H1 (cell line): ENCODE measurements around the gene DPP8. TPM values are rescaled to one million over a fixed set of nuclear protein-coding genes. Genes with fewer than 3 reads are reported as not detected.

Source experiments
- CTCF ChIA-PET: fragments of 300-600 bp; sonication (Branson Sonifier 250); formaldehyde crosslinking; loops from one replicate; lab custom pipeline; 2021; ENCODE audit not compliant: partially characterized antibody; lab: Charles Lee
- POLR2A ChIA-PET: fragments of 300-600 bp; sonication (Branson Sonifier 250); formaldehyde crosslinking; loops from one replicate; lab custom pipeline; 2021; ENCODE audit warnings: inconsistent platforms; ENCODE audit not compliant: partially characterized antibody; lab: Charles Lee
- DNase-seq, 2 experiments: peaks; one replicate each; pipeline versions ENCODE4 v3.0.0 to v3.0.0-alpha.2; 2010 to 2022; ENCODE audit warnings: low spot score in 2 of 2, low read depth in 1 of 2, mixed read lengths in 1 of 2
- FAIRE-seq: peaks from 2 replicates; lab custom pipeline; 2011; peaks lifted over from hg19 to GRCh38; lab: Jason Lieb, UNC
- H2AFZ ChIP-seq: 2 replicates; pipeline ENCODE4 v1.8.1; 2012; ENCODE audit warnings: low read length, inconsistent platforms
- H2AK5ac ChIP-seq: 2 replicates; pipeline ENCODE4 v1.6.1; 2013; ENCODE audit warnings: low read depth, low read length
- H2BK120ac ChIP-seq: replicated peaks from 2 replicates; pipeline ENCODE3; 2013; ENCODE audit warnings: low read depth, low read length, inconsistent platforms
- H2BK12ac ChIP-seq: 2 replicates; pipeline ENCODE4 v1.6.1; 2013; ENCODE audit warnings: low read depth, low read length
- H2BK15ac ChIP-seq: 2 replicates; pipeline ENCODE4 v1.6.1; 2013; ENCODE audit warnings: low read length
- H2BK20ac ChIP-seq: 2 replicates; pipeline ENCODE4 v1.6.1; 2013; ENCODE audit warnings: low read length
- H2BK5ac ChIP-seq: 2 replicates; pipeline ENCODE4 v1.6.1; 2013; ENCODE audit warnings: low read depth, low read length
- H3K14ac ChIP-seq: 2 replicates; pipeline ENCODE4 v1.6.1; 2013; ENCODE audit warnings: inconsistent platforms; ENCODE audit not compliant: insufficient read length
- H3K18ac ChIP-seq: 2 replicates; pipeline ENCODE4 v1.6.1; 2013; ENCODE audit warnings: low read length; ENCODE audit errors: extremely low read depth
- H3K23ac ChIP-seq: 2 replicates; pipeline ENCODE4 v1.6.1; 2013; ENCODE audit warnings: inconsistent platforms; ENCODE audit not compliant: insufficient read length
- H3K23me2 ChIP-seq: 2 replicates; pipeline ENCODE4 v1.6.1; 2013; ENCODE audit warnings: low read depth, low read length
- H3K27ac ChIP-seq: 2 replicates; pipeline ENCODE4 v1.6.1; 2011; ENCODE audit warnings: low read depth, low read length, inconsistent platforms
- H3K27me3 ChIP-seq, 4 experiments: replicated peaks in 1 of 4; 1 replicate in 1 of 4; 2 replicates in 3 of 4; pipeline versions ENCODE4 v1.6.1 to v1.8.1; 2011 to 2013; ENCODE audit warnings: low read length in 3 of 4, mild to moderate bottlenecking in 3 of 4, inconsistent platforms in 2 of 4, mixed read lengths in 2 of 4, moderate library complexity in 1 of 4; ENCODE audit not compliant: control insufficient read depth in 3 of 4, insufficient read depth in 3 of 4; ENCODE audit errors: extremely low read depth in 1 of 4
- H3K36me3 ChIP-seq, 4 experiments: 2 replicates each; pipeline versions ENCODE4 v1.6.1 to v1.8.1; 2011 to 2013; ENCODE audit warnings: mild to moderate bottlenecking in 4 of 4, low read length in 3 of 4, moderate library complexity in 2 of 4, control low read depth in 1 of 4, inconsistent platforms in 1 of 4; ENCODE audit not compliant: insufficient read depth in 4 of 4, control insufficient read depth in 2 of 4
- H3K4ac ChIP-seq: replicated peaks from 2 replicates; pipeline ENCODE3; 2013; ENCODE audit warnings: low read length, low read depth, mixed read lengths, inconsistent platforms; ENCODE audit not compliant: insufficient read length
- H3K4me1 ChIP-seq, 4 experiments: replicated peaks in 1 of 4; 1 replicate in 1 of 4; 2 replicates in 3 of 4; pipeline versions ENCODE4 v1.6.1 to v1.8.1; 2011 to 2013; ENCODE audit warnings: low read length in 3 of 4, inconsistent platforms in 2 of 4, mixed read lengths in 1 of 4; ENCODE audit not compliant: insufficient read depth in 4 of 4, control insufficient read depth in 3 of 4
- H3K4me2 ChIP-seq, 2 experiments: 2 replicates each; pipeline versions ENCODE4 v1.6.1 to v1.8.1; 2011 to 2013; ENCODE audit warnings: low read depth in 2 of 2, low read length in 2 of 2, control low read depth in 1 of 2, inconsistent platforms in 1 of 2, mild to moderate bottlenecking in 1 of 2; ENCODE audit not compliant: insufficient read depth in 1 of 2
- H3K4me3 ChIP-seq, 4 experiments: fragments of 200-600, 300-600 bp in 1 of 4; sonication (generic), shearing (Covaris generic), sonication (Bioruptor Twin) in 1 of 4; 2 replicates each; pipeline versions ENCODE4 v1.5.1 to v1.8.1; 2011 to 2016; ENCODE audit warnings: low read length in 4 of 4, low read depth in 3 of 4, control low read depth in 2 of 4, inconsistent platforms in 2 of 4, mild to moderate bottlenecking in 2 of 4, mixed read lengths in 1 of 4, moderate library complexity in 1 of 4; ENCODE audit not compliant: insufficient read depth in 2 of 4; ENCODE audit errors: extremely low read depth in 1 of 4
- H3K56ac ChIP-seq: replicated peaks from 2 replicates; pipeline ENCODE3; 2013; ENCODE audit warnings: low read depth, mild to moderate bottlenecking, mixed read lengths, low read length, inconsistent platforms; ENCODE audit not compliant: insufficient read length
- H3K79me1 ChIP-seq: 2 replicates; pipeline ENCODE4 v1.6.1; 2013; ENCODE audit warnings: low read depth, low read length, control low read depth
- H3K79me2 ChIP-seq, 2 experiments: 2 replicates each; pipeline versions ENCODE4 v1.6.1 to v1.8.1; 2012 to 2013; ENCODE audit warnings: low read length in 2 of 2, mild to moderate bottlenecking in 2 of 2, inconsistent platforms in 1 of 2; ENCODE audit not compliant: insufficient read depth in 2 of 2, control insufficient read depth in 1 of 2
- H3K9ac ChIP-seq, 4 experiments: replicated peaks in 1 of 4; 1 replicate in 1 of 4; 2 replicates in 3 of 4; pipeline versions ENCODE4 v1.6.1 to v1.8.1; 2011 to 2013; ENCODE audit warnings: low read depth in 3 of 4, low read length in 3 of 4, control low read depth in 2 of 4, mild to moderate bottlenecking in 2 of 4, moderate library complexity in 2 of 4, inconsistent platforms in 1 of 4; ENCODE audit errors: extremely low read depth in 1 of 4
- H3K9me3 ChIP-seq, 2 experiments: 2 replicates each; pipeline versions ENCODE4 v1.6.1 to v1.8.1; 2012 to 2013; ENCODE audit warnings: mild to moderate bottlenecking in 2 of 2, moderate library complexity in 2 of 2, control low read depth in 1 of 2, inconsistent platforms in 1 of 2, low read depth in 1 of 2, low read length in 1 of 2, mixed read lengths in 1 of 2; ENCODE audit not compliant: insufficient read depth in 2 of 2
- H4K20me1 ChIP-seq, 2 experiments: replicated peaks in 1 of 2; 2 replicates each; pipeline versions ENCODE3 to v1.8.1; 2011 to 2013; ENCODE audit warnings: inconsistent platforms in 2 of 2, low read length in 2 of 2, mild to moderate bottlenecking in 1 of 2; ENCODE audit not compliant: insufficient read depth in 2 of 2, control insufficient read depth in 1 of 2
- H4K5ac ChIP-seq: 2 replicates; pipeline ENCODE4 v1.6.1; 2013; ENCODE audit warnings: low read length, low read depth, mixed read lengths, inconsistent platforms; ENCODE audit not compliant: insufficient read length
- H4K8ac ChIP-seq: 2 replicates; pipeline ENCODE4 v1.8.0; 2013; ENCODE audit warnings: mild to moderate bottlenecking, moderate library complexity, low read length, inconsistent platforms; ENCODE audit not compliant: insufficient read depth; ENCODE audit errors: extremely low read depth
- H4K91ac ChIP-seq: replicated peaks from 2 replicates; pipeline ENCODE3; 2013; ENCODE audit warnings: low read length, mixed read lengths, inconsistent platforms; ENCODE audit not compliant: insufficient read length
- CHD1 ChIP-seq: IDR thresholded peaks from 2 replicates; pipeline ENCODE4 v1.6.1; 2012; ENCODE audit warnings: low read depth, low read length, improper control_type of control experiment
- CTBP2 ChIP-seq: IDR thresholded peaks from 2 replicates; pipeline ENCODE4 v1.7.0; 2011; ENCODE audit warnings: borderline replicate concordance, mild to moderate bottlenecking, moderate library complexity, mixed read lengths, low read length; ENCODE audit not compliant: insufficient read depth, insufficient read length
- GTF2F1 ChIP-seq: IDR thresholded peaks from 2 replicates; pipeline ENCODE4 v1.6.1; 2012; ENCODE audit warnings: low read depth, low read length, improper control_type of control experiment, borderline replicate concordance
- POU5F1 ChIP-seq: IDR thresholded peaks from 2 replicates; pipeline ENCODE4 v1.6.1; 2011; ENCODE audit warnings: low read depth, mild to moderate bottlenecking, low read length, moderate library complexity
- SP1 ChIP-seq: IDR thresholded peaks from 2 replicates; pipeline ENCODE4 v1.6.1; 2011; ENCODE audit warnings: low read depth, low read length
- TEAD4 ChIP-seq: IDR thresholded peaks from 2 replicates; pipeline ENCODE4 v1.6.1; 2012; ENCODE audit warnings: low read depth, low read length, inconsistent platforms, mixed read lengths
- WGBS, 2 experiments: shearing (Covaris generic) in 1 of 2; methylation state at CpG; one replicate each; pipeline versions ENCODE4 v1.1.6 to v1.1.7; 2013 to 2015; ENCODE audit warnings: low lambda C conversion rate in 2 of 2, mixed read lengths in 2 of 2, inconsistent platforms in 1 of 2, low coverage in 1 of 2, missing lambda C conversion rate in 1 of 2; ENCODE audit not compliant: insufficient replicate concordance in 2 of 2, insufficient coverage in 1 of 2, insufficient read length in 1 of 2; ENCODE audit errors: extremely low coverage in 1 of 2, missing lambda C conversion rate in 1 of 2; 5-methylcytosine and 5-hydroxymethylcytosine counted together
- polyA plus RNA-seq, 7 experiments: library from polyadenylated mRNA; depleted of rRNA in 3 of 7; stranded (reverse) in 5 of 7; unstranded in 2 of 7; fragments of >200 nt in 5 of 7; fragments of 200-250 nt in 2 of 7; gene quantifications; 1 replicate in 5 of 7; 2 replicates in 1 of 7; 4 replicates in 1 of 7; pipeline versions ENCODE4 v1.2.1 to v1.2.3, GENCODE V29; 2011 to 2013; ENCODE audit warnings: missing spikeins in 2 of 7, mixed read lengths in 2 of 7
- total RNA-seq: library from RNA; stranded (reverse); fragmentation: NEBNext Ultra II Directional; extraction: Animal tissue kit (Norgen Biotek cat#: 25700); gene quantifications from 2 replicates; pipeline ENCODE4 v1.2.1, GENCODE V29; 2021
- TF ChIP-seq, protein P1 (sequence below), 3 experiments: IDR thresholded peaks; 1 replicate in 2 of 3; 2 replicates in 1 of 3; pipeline versions ENCODE4 v1.5.1 to v1.6.1; 2011; ENCODE audit warnings: low read length in 3 of 3, mild to moderate bottlenecking in 3 of 3, inconsistent platforms in 2 of 3, low read depth in 1 of 3, moderate library complexity in 1 of 3; ENCODE audit not compliant: insufficient read depth in 1 of 3; ENCODE audit errors: control extremely low read depth in 1 of 3

The DPP8 gene
- total and polyA plus RNA-seq, 2 of the 8 experiments (the other 6 are each of a cell fraction or from before 2014, with no cell fraction given) = 9.9 to 26.0 TPM

DNA sequence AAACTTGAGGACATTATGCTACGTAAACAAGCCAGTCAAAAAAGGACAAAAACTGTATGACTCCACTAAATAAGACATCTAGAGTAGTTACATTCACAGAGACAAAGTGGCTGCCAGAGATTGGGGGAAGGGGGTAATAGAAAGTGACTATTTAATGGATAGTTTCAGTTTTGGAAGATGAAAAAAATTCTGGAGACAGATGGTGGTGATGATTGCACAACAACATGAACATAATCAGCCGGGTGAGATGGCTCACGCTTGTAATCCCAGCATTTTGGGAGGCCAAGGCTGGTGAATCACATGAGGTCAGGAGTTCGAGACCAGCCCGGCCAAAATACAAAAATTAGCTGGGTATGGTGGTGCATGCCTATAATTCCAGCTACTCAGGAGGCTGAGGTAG is 40.6 kb downstream of the DPP8 start:
- no peak overlapping the region for H2AFZ ChIP-seq
- TF ChIP-seq CHD1 = no peak
- TF ChIP-seq TEAD4 = no peak
- no peak for TF ChIP-seq GTF2F1
- no peak for TF ChIP-seq SP1
- TF ChIP-seq CTBP2 = no peak
- TF ChIP-seq, protein P1, sequence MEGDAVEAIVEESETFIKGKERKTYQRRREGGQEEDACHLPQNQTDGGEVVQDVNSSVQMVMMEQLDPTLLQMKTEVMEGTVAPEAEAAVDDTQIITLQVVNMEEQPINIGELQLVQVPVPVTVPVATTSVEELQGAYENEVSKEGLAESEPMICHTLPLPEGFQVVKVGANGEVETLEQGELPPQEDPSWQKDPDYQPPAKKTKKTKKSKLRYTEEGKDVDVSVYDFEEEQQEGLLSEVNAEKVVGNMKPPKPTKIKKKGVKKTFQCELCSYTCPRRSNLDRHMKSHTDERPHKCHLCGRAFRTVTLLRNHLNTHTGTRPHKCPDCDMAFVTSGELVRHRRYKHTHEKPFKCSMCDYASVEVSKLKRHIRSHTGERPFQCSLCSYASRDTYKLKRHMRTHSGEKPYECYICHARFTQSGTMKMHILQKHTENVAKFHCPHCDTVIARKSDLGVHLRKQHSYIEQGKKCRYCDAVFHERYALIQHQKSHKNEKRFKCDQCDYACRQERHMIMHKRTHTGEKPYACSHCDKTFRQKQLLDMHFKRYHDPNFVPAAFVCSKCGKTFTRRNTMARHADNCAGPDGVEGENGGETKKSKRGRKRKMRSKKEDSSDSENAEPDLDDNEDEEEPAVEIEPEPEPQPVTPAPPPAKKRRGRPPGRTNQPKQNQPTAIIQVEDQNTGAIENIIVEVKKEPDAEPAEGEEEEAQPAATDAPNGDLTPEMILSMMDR (IDR thresholded peaks at IDR 0.05; ENCODE audit: control extremely low read depth in 1 of 3, insufficient read depth in 1 of 3, low read depth in 1 of 3, low read length in 3 of 3) = no peak
- no peak for TF ChIP-seq POU5F1

More for the DNA sequence above, 40.6 kb downstream of the DPP8 start:
- H2BK12ac ChIP-seq = no peak overlapping the region
- no peak overlapping the region for H2BK120ac ChIP-seq
- H3K79me2 ChIP-seq = no peaks in the 10 kb centered on the region
- FAIRE-seq (no peak), DNase-seq (no peak)
- H4K5ac ChIP-seq = no peak overlapping the region
- CTCF ChIA-PET = interaction anchor here (0.6 kb wide), 1 partner anchor 1153 kb away, joined by 4 read pairs; no protein-coding TSS in a partner anchor
- no peak overlapping the region for H3K27ac ChIP-seq
- H4K20me1 ChIP-seq = no peaks in the 10 kb centered on the region
- H3K36me3 ChIP-seq = peaks cover 6 to 41% (median 24%) of the 10 kb centered on the region in 4 experiments; a peak in 7 of 8 replicates
- 91% methylated on average over 5 of the region's 5 CpGs; no CpG with 5 or more reads in 1 of the 2 experiments for WGBS, 2 experiments
- H3K23ac ChIP-seq = no peak overlapping the region
- no peaks in the 10 kb centered on the region for H3K79me1 ChIP-seq
- no peaks in the 10 kb centered on the region for H3K27me3 ChIP-seq
- no peaks in the 10 kb centered on the region for H3K4me1 ChIP-seq
- H2BK5ac ChIP-seq = no peak overlapping the region
- no peak overlapping the region for H3K4ac ChIP-seq
- H2AK5ac ChIP-seq = no peak overlapping the region
- POLR2A ChIA-PET = interaction anchor here (1.0 kb wide), 1 partner anchor 27 kb away, joined by 3 read pairs; no protein-coding TSS in a partner anchor
- no peak overlapping the region for H3K18ac ChIP-seq
- no peaks in the 10 kb centered on the region for H3K9me3 ChIP-seq
- no peak overlapping the region for H2BK20ac ChIP-seq
- H3K14ac ChIP-seq = no peak overlapping the region
- no peak overlapping the region for H3K4me3 ChIP-seq
- H3K56ac ChIP-seq = no peak overlapping the region
- H4K91ac ChIP-seq = no peak overlapping the region
- no peak overlapping the region for H2BK15ac ChIP-seq
- H3K23me2 ChIP-seq = no peaks in the 10 kb centered on the region
- no peak overlapping the region for H3K9ac ChIP-seq
- no peak overlapping the region for H3K4me2 ChIP-seq
- no peak overlapping the region for H4K8ac ChIP-seq
